HG02852 (cell line): ENCODE measurements around the gene FUT6.

Experiments used
- ATAC-seq: cut with Tn5 transposase; IDR thresholded peaks from one replicate; pipeline ENCODE4 v1.9.1; 2021; ENCODE audit warnings: mild to moderate bottlenecking, moderate library complexity; ENCODE audit not compliant: unreplicated experiment

The FUT6 gene

GRCh38 chr19:5828661-5829566, 10.6 kb downstream of the FUT6 start:
- ATAC-seq: no peak

DNA sequence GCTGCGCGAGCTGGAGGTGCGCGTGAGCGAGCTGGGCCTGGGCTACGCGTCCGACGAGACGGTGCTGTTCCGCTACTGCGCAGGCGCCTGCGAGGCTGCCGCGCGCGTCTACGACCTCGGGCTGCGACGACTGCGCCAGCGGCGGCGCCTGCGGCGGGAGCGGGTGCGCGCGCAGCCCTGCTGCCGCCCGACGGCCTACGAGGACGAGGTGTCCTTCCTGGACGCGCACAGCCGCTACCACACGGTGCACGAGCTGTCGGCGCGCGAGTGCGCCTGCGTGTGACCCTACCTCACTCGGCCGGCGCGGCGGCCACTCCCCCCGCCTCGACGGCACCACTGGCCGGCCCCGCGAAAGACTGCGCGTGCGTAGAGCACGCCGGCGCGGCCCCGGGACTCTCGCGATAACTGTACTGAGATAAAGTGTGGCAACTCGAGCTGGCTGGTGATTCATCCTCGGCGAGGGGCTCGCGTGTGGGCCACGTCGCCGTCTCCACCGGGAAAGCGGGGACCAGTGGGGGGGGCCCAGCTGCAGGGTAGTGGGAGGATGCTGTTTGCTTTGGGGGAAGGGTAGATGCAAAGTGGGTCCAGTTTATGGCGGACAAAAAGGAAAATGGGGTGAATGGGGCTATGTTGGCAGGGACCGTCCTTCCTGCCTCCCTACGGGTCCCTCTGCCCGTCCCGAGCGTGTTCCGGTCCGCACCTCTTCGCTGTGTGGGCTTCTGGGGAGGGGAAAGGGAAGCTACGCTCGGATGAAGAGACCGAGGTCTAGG, 11.4 kb downstream of the FUT6 start:
- peak; percentile 58 for ATAC-seq

GRCh38 chr19:5827342-5827890, 12.1 kb downstream of the FUT6 start:
- ATAC-seq: no peak

DNA sequence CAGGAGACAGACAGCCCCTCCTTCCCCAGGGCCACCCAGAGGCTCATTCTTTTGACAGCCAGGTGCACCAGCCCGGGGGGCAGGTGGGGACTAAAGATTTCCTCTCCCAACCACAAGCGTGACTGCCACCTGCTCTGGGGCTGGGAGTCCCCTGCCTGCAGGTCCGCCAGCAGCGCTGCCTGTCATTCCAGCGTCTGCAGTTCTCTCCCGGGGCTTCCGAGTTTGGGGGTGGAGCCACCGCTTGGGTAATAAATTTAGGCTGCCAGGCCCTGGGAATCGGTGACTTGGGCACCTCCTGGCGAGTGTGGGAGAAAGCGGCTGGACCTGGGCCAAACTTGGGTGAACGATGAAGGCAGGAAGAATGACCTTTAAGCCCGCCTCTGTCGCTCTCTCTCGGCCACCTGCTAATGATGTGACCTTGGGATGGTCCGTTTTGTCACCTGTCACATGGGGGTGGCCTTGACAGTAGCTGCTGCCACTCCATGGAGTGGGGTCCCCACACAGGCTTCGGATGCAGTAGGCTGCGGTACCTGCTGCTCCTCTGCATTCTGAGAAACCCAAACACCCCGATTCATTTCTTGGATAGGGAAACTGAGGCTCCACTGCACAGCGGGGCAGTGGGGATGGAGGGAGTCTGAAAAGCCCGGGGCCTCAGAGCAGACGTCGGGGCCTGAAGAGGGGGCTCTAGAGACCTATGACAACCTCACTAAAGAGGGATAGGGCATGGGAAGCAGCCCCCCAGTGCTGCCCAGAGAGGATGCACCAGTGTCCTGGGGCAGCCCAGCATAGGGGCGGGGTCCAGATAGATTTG, 12.8 kb downstream of the FUT6 start:
- ATAC-seq: no peak

- ATAC-seq: no peak
Measured at GRCh38 chr19:5825178-5825577, 14.3 kb downstream of the FUT6 start.

DNA sequence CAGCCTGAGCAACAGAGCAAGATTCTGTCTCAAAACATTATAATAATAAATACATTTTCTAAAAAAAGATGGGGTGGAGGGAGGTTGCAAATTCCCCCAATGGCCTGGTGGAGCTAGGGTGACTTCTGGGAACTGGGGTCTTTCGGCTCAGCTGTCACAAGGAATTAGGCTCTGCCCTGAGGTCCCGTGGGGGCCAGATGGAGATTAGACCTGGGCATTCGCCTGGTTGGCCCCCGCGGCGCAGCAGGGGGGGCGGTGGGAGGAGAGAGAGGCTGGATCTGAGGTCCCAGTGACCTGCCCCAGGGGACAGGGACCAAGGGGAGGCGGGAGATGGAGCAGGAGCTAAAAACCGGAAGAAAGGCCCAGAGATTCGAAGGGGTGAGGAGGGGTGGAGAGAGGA, 14.8 kb downstream of the FUT6 start:
- ATAC-seq: no peak

DNA sequence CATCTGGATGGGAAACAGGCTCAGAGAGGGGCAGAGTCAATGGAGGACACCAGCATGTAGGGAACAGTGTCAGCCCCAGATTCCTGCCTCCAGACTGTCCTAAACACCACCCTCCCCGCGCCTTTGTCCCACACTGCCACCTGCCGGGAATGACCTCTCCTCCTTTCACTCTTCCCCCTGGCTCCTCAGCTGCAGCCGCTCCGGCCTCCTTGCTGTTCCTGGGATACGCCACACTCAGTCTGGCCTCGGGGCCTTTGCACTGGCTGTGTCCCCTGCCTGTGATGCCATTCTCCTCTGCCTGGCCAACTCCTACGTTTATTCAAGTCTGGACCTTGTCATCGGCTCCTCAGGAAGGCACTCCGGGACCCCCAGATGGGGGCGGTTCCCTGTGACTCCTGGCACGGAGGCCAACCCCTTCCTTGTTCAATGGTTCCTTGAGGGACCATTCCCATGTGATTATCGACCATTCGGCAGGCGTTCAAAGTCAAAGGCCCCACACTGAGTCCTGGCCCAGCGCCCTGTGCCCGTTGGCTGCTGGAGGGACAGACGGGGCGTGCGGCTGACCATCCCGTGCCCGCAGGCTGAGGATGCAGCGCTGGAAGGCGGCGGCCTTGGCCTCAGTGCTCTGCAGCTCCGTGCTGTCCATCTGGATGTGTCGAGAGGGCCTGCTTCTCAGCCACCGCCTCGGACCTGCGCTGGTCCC, 15.8 kb downstream of the FUT6 start:
- no peak for ATAC-seq

DNA sequence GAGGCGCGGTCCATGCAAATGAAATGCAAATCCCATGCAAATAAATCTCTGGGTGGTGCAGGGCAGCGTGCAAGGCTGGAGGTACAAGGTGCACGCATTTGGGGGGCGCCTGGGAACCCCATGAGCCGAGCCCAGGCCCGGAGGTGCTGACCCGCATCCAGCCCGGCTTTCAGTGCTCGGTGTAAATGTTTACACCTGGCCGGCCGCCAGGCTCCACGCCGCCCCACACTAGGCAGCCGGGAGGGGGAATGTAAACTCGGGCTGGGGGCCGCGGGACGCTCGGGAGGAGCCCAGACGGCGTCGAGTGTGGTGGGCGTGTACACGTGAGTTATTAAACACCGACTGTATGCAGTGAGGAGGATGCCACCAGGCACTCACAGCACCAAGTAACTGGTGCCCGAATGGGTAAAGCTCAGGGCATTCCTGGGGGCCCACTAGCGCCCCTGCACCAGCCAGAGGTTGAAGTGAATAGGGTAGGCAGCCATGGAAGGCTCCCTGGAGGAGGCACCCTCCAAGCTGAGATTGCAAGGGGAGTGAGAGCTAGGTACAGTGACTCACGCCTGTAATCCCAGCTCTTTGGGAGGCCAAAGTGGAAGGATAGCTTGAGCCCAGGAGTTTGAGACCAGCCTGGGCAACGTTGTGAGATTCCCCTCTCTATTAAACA, 17.2 kb downstream of the FUT6 start:
- no peak for ATAC-seq

DNA sequence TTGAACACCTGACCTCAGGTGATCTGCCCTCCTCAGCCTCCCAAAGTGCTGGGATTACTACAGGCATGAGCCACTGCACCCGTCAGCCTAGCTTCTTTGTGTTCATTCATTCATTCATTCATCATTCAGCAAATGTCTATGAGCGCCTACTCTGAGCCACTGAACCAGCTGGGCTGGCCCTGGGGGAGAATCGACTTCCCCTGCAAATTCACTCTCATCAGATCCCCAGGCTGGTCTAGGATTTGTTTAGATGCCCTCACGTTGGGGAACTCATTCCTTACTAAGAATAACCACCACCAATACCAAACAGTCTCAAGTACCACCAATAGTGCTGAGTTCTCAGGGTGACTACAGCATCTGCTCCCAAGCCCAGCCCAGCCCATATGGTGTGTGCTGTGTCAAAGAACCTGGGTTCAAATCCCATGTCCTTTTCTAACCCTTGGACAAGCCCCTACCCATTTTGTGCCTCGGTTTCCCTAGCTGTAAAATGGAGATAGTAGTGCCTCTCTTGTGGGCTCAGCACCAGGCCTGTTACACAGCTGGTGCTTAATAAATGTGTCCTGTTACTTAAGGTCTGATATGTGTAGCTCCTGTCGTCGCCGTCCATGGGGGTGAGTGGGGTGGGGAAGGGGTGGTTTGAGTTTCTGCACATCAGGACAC, 17.9 kb downstream of the FUT6 start:
- no peak for ATAC-seq

- ATAC-seq: no peak
Measured at GRCh38 chr19:5820785-5821184, 18.7 kb downstream of the FUT6 start.

- ATAC-seq: no peak
Measured at GRCh38 chr19:5818594-5818993, 20.9 kb downstream of the FUT6 start.

DNA sequence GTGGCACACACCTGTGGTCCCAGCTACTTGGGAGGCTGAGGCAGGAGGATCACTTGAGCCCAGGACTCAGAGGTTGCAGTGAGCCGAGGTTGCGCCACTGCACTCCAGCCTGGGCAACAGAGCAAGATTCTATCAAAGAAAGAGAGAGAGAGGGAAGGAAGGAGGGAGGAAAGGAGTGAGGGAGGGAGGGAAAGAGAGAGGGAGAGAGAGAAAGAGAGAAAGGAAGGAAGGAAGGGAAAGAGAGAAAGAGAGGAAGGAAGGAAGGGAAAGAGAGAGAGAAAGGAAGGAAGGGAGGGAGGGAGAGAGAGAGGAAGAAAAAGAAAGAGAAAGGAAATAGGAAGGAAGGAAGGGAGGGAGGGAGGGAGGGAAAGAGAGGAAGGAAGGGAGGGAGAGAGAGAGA, 22.3 kb downstream of the FUT6 start:
- no peak for ATAC-seq

DNA sequence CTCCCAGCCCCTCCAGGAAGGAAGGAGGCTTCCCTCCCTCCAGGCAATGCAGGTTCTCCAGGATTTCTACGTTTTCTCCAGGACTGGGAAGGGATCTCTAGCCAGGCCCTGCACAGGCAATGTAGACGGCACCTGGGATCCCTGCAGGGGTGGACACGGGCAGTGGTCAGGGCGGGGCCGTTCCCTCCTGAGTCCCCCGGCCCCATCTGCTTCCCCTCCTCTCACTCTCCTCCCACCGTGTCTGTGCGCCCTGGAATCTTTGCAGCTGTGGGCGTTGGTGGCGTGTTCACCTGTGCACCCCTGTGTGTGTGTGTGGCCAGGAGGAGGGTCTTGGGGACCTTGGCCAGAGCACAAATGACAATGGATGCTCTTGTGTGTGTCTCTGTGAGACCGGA, 24.7 kb downstream of the FUT6 start:
- ATAC-seq: no peak

- ATAC-seq: no peak
Measured at GRCh38 chr19:5814123-5814851, 25.2 kb downstream of the FUT6 start.

- no peak for ATAC-seq
Measured at GRCh38 chr19:5811117-5811516, 28.4 kb downstream of the FUT6 start.

DNA sequence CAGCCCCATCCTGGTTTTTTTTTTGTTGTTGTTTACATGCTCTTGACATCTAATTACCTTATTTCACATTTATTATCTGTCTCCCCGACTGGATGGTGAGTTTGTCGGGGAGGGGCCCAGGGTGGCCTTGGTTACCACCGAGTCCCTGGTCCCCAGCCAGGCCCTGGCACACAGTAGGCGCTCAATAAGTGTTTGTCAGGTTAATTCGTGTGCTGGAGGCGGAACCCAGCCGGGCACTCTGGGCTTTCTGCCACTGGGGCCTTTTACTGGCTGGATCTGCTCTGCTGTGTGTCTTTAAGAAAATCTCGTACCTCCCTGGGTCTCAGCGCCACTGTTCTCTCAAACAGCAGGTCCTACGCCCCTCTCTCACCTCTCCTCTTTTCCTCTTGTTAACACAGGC, 30.0 kb downstream of the FUT6 start:
- ATAC-seq: no peak

DNA sequence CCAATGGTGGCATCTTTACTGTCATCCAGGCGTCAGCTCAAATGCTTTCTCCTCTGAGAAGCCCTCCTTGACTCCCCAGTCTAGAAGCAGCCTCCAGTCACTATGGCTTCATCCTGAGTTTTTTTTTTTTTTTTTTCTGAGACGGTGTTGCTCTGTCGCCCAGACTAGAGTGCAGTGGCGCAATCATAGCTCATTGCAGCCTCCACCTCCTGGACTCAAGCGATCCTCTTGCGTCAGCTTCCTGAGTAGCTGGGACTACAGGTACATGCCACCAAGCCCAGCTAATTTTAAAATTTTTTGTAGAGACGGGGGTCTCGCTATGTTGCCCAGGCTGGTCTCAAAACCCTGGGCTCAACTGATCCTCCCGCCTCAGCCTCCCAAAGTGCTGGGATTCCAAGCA, 30.4 kb downstream of the FUT6 start:
- ATAC-seq: no peak

DNA sequence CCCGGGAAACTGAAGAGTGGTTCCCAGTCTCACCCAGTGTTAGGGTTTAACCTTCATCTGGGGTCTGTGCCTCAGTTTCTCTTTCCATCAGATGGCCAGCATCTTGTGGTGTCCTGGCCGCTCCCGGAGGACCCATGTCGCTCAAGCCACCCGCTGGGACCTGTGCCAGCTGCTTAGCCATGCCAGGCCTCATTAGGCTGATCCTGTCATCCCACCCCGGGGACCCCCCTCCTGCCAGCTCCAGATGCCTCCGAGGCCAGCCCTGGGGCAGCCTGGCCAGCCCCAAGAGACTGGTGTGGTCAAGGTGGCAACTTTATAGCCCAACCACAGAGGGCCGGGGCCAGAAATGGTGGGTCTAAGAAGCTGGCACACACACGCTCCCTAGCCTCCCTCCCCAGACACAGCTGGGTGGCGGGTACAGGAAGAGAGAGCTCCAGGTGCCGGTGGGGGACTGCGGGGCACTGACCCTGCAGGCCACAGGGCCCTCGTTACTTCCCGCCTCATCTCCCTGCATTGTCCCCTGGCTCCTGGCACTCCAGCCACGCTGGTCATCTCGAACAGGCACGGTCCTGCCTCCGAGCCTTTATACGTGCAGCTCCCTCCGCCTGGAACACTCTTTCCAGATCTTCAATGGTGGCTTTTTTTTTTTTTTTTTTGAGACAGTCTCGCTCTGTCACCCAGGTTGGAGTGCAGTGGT, 31.2 kb downstream of the FUT6 start:
- no peak for ATAC-seq
